GM19372 (cell line): Measurements from ENCODE around the gene AP3D1.
"Not testable (repeated sequence)": the region's sequence is repeated elsewhere in the genome, so short reads cannot be mapped to it uniquely, and the experiment has no call there.

Experiments
- ATAC-seq: cut with Tn5 transposase; IDR thresholded peaks from one replicate; pipeline ENCODE4 v1.9.1; 2021; ENCODE audit warnings: mild to moderate bottlenecking, low read depth, moderate library complexity; ENCODE audit not compliant: unreplicated experiment

AP3D1 gene

DNA sequence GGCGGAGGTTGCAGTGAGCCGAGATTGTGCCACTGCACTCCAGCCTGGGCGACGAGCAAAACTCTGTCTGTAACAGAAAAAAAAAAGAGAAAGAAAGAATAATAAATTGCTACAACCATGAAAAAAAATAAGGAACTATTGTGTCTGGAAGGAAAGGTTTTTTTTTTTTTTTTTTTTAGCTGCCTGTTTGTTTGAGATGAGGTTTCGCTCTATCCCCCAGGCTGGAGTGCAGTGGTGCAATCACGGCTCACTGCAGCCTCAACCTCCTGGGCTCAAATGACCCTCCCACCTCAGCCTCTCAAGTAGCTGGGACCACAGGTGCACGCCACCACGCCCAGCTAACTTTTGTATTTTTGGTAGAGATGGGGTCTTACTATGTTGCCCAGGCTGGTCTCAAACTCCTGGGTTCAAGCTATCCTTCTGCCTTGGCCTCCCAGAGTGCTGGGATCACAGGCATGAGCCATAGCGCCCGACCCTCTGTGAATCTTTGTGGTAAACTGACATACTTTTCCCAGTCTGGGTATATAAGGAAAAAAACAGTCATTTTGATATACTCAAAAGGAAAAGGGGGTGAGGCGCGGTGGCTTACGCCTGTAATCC, 59.3 kb downstream of the AP3D1 start:
- not testable (repeated sequence) for ATAC-seq

DNA sequence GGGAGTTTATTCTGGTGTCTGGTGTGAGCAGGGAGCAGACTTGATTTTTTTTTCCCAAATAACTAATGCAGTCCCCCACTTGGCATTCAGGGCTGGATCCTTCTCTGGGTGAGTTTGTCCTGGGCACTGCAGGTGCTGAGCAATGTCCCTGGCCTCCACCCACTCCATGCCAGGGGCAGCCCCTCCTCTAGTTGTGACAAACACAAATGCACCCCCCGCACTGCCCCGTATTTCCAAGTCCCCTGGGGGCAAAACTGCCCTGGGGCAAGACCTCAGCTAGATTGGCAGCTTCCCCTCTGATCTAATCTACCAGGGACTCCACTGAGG, 61.7 kb downstream of the AP3D1 start:
- ATAC-seq = no peak

DNA sequence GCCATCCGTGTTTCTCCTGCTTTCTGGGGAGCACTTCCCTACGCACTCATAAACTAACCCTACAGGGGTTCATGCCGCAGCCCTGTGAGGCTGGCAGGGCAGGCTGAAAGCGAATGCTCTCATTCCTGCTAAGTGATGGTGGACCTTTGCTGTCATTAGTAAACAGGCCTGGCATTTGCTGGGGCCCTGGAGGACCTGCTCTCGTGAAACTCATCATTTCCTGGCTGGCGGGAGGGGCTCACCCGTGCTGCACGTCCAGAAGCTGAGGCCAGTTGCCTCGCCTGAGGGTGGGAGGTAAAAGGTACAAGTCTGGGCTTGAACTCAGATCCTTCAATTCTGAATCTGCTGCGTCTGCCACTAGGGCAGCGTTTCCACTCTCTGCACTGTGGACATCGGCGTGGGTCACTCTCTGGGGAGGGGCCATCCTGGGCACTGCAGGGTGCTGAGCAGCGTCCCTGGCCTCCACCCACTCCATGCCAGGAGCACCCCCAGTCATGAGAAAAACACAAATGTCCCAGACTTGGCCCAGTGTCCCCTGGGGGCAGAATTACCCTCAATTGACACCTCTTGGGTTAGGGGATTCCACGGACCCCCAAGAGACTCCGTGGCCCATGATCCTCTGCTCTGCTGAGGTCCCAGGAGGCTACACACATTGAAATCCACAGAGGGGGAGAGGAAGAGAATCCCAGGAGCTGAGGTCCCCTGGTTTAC, 62.2 kb downstream of the AP3D1 start:
- no peak for ATAC-seq

DNA sequence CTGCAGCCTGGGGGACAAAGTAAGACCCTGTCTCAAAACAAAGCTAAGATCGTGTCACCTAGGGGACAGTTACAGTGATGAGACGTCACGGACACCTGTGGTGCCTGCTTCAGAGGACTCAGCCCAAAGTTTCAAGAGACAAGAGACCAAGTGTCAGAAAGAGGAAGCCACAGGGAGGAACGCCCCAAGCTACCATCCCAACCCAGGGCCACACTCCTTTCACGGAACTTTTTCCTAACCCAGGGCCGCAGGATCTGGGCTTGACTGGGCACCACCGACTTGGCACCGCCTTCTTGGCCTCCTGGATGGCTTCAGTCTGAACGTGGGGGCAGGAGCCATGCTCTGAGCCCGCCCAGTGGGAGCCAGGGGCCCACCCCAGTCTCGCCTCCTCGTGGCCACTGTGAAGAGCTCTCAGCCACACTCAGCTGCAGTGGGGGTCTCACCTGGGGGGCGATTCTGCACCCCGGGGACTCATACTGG, 63.7 kb downstream of the AP3D1 start:
- ATAC-seq = no peak

DNA sequence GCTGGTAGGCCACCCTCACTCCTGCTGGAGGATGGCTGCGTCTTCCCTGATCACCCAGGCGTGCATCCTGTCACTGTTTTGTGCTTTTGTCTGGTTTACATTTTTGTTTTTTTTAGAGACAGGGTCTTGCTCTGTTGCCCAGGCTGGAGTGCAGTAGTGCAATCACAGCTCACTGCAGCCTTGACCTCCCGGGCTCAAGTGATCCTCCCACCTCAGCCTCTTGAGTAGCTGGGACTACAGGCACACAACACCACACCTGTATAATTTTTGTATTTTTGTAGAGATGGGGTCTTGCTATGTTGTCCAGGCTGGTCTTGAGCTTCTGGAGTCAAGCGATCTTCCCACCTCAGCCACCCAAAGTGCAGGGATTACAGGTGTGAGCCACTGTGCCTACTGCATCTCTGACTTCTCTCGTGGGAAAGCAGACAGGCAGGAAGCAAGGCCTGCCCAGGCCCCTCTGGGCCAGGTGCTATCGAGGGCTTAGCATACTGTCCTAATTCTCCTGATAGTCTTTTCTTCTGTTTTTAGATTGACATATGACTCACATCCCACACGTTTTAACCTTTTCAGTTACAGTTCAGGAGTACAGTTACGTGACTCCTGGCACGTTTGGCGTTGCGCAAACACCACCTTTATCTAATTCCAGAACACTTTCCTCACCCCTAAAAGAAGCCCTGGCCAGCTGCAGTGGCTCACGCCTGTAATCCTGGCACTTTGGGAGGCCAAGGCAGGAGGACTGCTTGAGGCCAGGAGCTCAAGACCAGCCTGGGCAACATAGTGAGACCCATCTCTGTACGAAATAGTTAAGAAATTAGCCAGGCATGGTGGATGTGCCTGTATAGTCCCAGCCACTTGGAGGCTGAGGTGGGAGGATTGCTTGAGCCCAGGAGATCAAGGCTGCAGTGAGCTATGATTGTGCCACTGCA, 64.4 kb downstream of the AP3D1 start:
- ATAC-seq = not testable (repeated sequence)

DNA sequence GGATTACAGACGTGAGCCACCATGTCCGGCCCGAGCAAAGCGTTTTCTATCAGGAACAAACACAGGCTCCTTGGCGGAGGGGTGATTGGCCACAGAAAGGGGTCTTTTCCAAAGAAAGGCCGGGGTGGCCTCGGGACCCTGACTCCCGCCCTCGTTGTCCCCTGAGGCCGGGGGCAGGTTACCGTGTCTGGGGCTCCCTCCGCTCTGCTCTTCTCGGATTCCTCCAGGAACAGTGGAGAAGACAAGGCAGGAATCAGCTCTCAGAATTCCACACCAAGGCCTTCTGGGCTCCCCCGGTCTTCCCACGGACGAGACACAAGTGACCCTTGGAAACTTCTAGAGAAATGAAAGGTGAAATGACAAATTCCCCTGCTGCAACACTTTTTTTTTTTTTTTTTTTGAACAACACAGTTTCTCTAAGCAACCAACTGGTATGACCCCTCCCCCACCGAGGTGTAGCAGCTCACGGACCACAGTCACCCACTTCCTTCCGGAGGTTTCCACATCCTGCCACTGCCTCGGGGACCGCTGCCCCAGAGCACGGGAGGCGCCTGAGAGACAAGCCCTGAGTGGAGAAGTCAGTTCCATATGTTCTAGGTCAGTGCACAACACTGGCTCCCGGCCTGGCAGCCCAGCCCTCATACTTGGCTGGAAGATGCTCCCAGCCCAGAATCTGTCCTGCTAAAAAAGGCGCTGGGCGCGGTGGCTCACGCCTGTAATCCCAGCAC, 66.2 kb downstream of the AP3D1 start:
- ATAC-seq = peak; percentile 44

DNA sequence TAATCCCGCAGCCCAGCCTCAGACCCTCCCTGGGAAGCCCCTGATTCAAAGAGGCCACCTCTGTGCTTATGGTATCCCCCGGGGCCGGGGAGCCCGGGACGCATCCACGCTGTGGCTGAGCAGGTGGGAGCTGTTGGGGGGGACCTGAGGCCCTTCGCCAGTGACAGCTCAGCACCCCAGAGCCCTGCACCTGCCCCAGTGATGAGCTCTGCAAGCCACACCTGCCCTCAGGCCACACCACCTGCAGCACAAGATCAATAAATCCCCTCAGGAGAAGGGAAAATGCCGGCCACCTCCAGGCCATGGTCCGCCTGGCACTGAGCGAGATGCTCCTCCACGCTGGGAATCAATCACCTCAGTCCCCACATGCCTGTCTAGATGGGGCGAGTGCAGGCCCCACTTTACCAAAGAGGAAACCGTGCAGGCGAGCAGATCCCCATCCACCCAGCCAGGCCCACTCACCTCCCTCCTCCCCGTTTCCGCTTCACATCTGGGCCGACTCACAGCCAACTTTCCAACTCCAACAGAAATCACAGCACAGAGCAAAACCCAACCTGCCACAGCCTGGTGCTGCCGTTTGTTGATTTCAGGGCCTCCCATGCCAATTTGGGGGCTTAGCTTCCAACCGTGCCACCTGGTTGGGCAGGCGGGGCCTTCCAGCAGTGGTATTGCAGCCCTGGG, 68.1 kb downstream of the AP3D1 start:
- no peak for ATAC-seq

DNA sequence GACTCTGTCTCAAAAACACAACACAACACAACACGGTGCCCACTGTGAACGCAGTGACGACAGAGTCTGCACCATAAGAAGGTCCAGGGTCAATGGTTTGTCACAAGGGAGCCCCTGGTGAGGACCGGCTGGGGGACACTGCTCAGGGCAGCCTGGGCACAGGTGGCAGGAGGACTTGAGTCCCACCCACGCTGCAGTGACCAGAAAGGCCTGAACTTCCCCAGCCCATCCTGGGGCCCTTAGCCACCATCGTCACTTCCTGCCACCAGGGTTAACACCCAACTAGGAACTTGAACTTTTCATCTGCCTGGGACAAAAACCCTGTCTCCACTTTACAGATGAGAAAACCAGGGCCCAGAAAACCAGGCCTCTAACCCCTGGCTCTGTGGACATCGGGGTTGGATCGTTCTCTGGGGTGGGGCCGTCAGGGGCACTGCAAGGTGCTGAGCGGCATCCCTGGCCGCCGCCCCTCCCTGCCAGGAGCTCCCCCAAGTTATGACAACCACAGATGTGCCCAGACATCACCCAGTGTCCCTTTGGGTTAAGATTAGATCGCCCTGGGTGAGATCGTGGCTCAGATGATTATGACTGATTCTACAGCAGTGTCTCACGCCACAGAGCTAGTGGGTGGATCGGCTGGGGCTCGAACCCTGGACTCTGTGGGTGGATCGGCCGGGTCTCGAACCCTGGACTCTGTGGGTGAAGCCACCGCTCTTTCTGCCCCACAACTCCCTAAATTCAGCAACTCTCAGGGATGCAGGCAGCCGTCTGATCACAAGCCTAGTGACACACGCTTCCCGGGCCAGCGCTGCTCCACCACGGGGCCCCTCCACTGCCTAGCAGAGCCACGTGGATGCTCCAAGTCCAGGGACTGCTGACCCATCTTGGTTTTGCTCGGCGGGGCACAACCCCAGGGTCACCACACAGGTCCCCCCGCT, 69.2 kb downstream of the AP3D1 start:
- no peak for ATAC-seq

DNA sequence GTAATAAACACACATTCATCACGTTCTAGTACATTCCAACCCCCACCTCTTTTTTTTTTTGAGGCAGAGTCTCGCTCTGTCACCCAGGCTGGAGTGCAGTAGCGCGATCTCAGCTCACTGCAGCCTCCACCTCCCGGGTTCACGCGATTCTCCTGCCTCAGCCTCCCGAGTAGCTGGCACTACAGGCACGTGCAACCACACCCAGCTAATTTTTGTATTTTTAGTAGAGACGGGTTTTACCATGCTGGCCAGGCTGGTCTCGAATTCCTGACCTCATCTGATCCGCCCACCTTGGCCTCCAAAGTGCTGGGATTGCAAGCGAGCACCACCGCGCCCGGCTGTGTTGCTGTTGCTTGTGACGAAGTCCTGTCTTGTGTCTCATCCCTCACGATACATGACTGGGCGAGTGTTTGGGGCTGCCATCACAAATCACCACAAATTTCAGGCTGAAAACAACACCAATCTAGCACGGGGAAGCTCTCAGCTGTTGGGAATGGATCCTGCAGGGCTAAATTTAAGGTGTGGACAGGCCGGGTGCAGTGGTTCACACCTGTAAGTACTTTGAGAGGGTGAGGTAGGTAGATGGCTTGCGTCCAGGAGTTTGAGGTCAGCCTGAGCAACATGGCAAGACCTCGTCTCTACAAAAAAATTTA, 70.9 kb downstream of the AP3D1 start:
- ATAC-seq = no peak

DNA sequence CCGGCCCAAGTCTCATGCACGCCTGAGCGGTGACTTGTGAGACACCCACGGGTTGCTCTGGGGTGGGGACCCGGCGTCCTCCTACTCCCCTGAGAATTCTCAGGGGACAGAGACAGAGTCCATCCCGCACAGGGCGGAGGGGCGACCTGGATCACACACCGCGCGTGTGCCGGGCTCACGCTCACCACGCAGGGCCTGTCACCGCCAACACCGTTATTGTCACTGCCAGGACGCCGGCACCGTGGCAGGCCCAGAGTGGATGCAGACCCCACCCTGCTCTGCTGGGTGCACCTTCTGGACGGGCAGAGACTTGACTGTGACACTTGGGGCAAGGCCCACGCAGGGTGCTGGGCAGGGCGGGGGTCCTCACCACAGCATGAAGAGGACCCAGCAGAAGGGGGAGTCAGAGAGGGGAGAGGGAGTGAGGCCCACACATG, 71.5 kb downstream of the AP3D1 start:
- ATAC-seq = no peak

DNA sequence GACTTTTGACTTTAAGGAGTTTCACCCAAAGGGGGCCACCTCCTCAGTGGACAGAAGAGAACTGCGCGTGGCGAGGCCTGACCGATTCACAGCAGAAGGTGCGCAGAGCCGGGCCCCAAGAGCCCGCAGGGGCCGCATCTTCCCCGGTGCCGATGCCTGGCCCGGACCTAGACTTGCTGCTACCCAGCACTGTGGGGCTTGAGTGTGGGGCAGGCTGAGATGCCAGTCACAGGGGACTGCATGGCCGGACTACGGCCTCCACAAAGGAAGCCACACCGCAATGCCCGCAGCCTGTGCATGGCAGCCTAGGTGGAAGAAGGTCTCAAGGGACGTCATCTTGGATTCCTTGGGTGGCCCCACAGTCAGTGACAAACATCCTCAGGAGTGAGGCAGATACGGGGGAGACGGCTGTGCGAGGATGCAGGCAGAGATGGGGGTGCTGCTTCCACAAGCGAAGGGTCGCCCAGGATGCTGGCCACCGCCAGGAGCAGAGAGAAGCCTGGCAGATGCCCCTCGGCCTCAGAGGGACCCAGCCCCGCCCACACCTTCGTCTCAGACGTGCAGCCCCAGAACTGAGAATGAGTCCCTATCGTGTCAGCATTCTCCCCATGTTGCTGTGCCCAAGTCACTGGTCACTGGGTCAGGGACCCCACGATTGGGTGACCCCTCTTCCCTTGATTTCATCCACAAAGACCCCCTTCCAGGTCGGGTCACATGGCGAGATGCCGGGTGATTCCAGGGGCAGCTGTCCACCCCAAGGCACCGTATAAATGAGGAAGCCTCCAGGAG, 72.1 kb downstream of the AP3D1 start:
- no peak for ATAC-seq

DNA sequence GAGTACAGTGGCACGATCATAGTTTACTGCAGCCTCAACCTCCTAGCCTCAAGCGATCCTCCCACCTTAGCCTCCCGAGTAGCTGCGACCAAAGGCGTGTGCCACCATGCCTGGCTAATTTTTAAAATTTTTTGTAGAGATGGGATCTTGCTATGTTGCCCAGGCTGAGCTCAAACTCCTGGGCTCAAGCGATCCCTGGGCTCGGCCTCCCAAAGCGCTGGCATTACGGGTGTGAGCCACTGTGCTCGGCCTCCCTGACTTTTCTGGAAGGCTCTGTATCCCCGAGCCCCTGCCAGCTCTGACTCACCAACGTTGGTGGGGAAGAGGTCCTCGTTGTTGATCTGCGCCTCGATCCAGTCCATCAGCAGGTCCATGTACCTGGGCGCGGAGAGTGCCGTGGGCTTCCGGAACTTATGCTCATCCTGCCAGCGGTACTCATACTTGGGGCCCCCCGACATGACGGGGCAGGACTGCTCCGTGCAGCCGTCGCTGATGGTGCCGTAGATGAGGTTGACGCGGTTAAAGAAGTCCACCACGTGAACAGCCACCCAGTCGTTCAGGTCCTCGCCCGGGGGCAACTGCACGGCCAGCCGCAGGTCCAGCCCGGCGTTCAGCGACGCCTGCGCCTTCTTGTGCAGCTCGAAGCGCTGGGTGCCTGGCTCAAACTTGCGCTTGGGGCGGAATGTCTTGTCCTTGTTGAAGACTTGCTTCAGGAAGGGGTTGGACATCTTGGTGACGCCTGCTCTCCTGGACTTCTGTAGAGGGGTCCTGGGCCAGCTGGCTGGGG, 73.3 kb downstream of the AP3D1 start:
- no peak for ATAC-seq

DNA sequence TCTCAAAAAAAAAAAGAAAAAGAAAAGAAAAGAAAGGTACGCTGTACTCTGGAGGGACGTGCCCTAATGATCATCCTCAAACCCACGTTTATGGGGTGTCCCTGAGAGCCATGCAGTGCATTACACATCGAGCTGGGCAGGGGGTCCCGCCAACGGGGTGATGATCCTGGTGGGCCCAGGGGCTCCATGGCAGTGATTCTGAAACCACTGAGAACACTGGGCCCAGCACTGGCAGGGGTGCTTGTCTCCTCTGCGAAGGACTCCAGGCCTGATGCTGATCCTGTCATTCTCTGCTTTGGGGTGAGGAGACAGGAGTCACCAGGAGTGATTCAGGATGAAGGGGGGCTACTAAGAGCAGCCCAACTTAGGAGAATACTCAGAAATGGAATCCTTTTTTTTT, 74.0 kb downstream of the AP3D1 start:
- ATAC-seq = no peak

DNA sequence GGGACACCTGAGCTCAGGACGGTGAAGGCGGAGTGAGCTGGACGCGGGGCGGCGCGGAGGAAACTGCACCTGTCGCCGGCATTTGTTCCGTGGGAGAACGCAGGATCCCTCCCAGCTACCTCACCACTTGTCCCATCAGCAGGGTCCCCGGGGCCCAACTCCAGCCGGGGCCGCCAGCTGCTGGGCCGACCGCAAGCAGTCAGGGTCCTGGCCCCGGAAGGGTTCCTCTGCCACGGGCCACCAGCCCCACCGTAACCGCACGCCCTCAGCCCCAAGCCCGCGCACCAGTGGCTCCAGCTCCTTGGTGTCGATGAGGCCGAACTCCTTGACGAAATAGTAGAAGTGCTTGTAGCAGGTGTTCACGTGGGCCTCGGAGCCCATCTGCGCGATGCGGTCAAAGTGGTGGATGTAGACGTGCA, 74.8 kb downstream of the AP3D1 start:
- ATAC-seq = no peak

DNA sequence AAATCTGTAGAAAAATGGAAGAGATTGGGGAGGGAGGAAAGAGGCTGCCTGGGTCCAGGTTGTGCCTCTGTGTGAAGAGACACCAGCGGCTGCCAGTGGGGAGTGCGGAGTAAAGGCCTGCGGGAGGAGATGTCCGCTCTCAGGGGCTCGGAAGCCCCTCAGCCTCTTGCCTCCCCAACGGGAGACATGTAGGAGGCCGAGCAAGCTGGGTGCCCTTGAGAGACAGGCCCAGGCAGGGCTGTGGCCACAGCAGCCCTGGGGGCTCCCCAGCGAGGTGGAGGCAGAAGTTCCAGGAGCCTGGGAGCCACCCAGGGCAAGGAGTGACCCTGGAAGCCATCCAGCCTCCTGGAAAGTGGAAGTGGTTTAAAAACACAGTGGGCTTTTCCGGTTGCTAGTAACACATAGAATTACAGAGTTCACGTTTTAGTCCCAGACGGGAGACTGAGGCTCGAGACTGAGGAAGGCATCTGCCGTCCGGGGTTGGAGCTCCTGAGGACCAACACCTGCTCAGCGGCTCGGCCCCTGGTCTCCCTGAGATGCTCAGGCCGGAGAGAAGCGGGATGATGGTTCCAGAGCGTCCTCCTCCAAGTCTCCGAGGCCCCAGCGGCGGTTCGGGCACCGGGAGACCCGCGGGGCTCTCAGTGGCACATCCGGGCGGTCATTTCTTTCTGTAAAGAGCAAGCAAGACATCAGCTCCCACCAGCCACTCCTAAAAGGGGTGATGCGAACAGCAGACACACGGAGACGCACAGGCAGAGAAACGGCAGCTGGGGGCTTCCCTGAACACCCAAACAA, 78.4 kb downstream of the AP3D1 start:
- no peak for ATAC-seq

DNA sequence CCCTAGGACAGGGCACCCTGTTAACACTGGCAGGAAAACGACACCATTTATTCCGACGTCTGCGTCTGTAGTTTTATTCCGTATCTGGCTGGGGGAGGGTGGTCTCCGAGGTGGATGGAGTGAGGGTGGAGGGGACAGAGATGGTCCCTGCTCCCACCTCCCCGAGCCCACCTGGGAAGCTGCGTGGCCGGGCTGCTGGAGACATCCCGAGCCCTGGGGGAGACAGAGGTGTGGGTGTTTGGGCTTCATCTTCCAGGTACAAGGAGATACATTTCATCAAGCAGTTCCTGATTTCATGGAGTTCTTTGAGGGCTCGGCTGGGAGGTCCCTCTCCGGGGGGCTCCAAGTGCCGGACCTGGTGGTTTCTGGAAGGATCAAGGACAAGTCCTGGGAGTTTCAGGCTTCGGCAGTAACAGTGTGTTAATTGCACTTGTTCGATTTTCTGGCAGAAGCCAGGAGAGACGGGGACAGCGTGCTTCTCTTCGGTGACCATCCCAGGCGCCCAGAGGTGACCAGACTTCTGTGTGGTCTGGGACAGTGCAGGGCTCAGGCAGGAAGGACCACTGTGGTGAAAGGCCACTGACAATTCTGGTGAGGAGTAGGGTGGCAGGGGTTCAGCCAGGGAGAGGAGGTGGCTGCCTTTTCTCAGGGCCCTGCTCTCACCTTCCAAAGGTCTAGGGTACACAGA, 80.2 kb downstream of the AP3D1 start:
- ATAC-seq = no peak
